CD4-positive, alpha-beta T cell treated with Interleukin-12 subunit alpha and Interleukin-12 subunit beta, for 1 hour (primary cell): ENCODE measurements around the gene ANKS3.

Source experiments
- DNase-seq: peaks from one replicate; pipeline ENCODE4 v3.0.0-alpha.2; 2020

Gene ANKS3

GRCh38 chr16:4664538-4665418 is 69.3 kb downstream of the ANKS3 start:
- DNase-seq, result peak; percentile 71

GRCh38 chr16:4663777-4664465 is 70.2 kb downstream of the ANKS3 start:
- DNase-seq, result no peak

GRCh38 chr16:4663465-4663776 is 70.7 kb downstream of the ANKS3 start:
- no peak for DNase-seq

- DNase-seq, result no peak
These were observed 72.4 kb downstream of the ANKS3 start for GRCh38 chr16:4661661-4662060.

- DNase-seq, result peak; percentile 76
These were observed 73.5 kb downstream of the ANKS3 start for GRCh38 chr16:4660454-4661007.

GRCh38 chr16:4659363-4660353 is 74.4 kb downstream of the ANKS3 start:
- no peak for DNase-seq

GRCh38 chr16:4656695-4657686 is 77.1 kb downstream of the ANKS3 start:
- DNase-seq, result no peak

GRCh38 chr16:4656221-4656620 is 77.8 kb downstream of the ANKS3 start:
- DNase-seq, result no peak

- DNase-seq, result no peak
These were observed 78.3 kb downstream of the ANKS3 start for GRCh38 chr16:4655801-4656200.

GRCh38 chr16:4654964-4655590 is 79.0 kb downstream of the ANKS3 start:
- no peak for DNase-seq

GRCh38 chr16:4654011-4654963 is 79.8 kb downstream of the ANKS3 start:
- no peak for DNase-seq

GRCh38 chr16:4652561-4652960 is 81.5 kb downstream of the ANKS3 start:
- DNase-seq, result no peak

- no peak for DNase-seq
These were observed 82.2 kb downstream of the ANKS3 start for GRCh38 chr16:4651827-4652226.

GRCh38 chr16:4650443-4651074 is 83.5 kb downstream of the ANKS3 start:
- DNase-seq, result peak; percentile 82

- DNase-seq, result peak; percentile 14
These were observed 84.2 kb downstream of the ANKS3 start for GRCh38 chr16:4649744-4650442.

GRCh38 chr16:4648917-4649316 is 85.2 kb downstream of the ANKS3 start:
- DNase-seq, result no peak

GRCh38 chr16:4647644-4647980 is 86.5 kb downstream of the ANKS3 start:
- no peak for DNase-seq

GRCh38 chr16:4646773-4647643 is 87.1 kb downstream of the ANKS3 start:
- no peak for DNase-seq
